Hepatocyte (in vitro differentiated cells): Measurements from ENCODE around the gene IRGC.

Experiments
- EZH2phosphoT487 ChIP-seq: fragments of 200-600 bp; sonication (generic); IDR thresholded peaks from one replicate; pipeline ENCODE4 v1.6.1; 2018; ENCODE audit warnings: antibody characterized with exemption, mild to moderate bottlenecking, low read depth, moderate library complexity; ENCODE audit not compliant: unreplicated experiment, severe bottlenecking
- TF ChIP-seq, protein P1 (sequence below): fragments of 200-600 bp; sonication (generic); IDR thresholded peaks from 2 replicates; pipeline ENCODE4 v1.5.1; 2016; ENCODE audit warnings: antibody characterized with exemption, mild to moderate bottlenecking; ENCODE audit not compliant: poor library complexity

DNA sequence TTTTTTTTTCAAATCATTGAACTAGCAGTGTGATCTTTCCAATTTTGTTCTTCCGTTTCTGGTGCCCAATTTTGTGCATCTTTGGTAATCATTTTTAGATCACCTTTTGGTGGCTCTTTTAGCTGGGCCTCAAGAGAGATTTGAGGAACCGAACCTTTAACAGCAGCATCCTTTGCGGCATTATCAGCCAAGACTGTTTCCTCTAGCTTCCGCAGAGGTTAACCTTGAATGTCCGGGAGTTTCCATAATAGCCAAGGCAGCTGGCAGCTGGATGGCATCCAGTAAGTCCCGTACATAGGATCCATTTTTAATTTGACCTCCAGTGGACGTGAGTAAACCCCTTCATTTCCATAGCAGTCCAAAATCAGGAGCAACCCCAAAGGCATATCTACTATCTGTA is 9.6 kb downstream of the IRGC start:
- TF ChIP-seq, protein P1, sequence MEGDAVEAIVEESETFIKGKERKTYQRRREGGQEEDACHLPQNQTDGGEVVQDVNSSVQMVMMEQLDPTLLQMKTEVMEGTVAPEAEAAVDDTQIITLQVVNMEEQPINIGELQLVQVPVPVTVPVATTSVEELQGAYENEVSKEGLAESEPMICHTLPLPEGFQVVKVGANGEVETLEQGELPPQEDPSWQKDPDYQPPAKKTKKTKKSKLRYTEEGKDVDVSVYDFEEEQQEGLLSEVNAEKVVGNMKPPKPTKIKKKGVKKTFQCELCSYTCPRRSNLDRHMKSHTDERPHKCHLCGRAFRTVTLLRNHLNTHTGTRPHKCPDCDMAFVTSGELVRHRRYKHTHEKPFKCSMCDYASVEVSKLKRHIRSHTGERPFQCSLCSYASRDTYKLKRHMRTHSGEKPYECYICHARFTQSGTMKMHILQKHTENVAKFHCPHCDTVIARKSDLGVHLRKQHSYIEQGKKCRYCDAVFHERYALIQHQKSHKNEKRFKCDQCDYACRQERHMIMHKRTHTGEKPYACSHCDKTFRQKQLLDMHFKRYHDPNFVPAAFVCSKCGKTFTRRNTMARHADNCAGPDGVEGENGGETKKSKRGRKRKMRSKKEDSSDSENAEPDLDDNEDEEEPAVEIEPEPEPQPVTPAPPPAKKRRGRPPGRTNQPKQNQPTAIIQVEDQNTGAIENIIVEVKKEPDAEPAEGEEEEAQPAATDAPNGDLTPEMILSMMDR = no peak
- no peak for TF ChIP-seq EZH2phosphoT487
